Endothelial cell of hepatic sinusoid (primary cell): ENCODE data around the gene LRFN2.

ENCODE experiments used
- in situ Hi-C: cut with HindIII; loops from 2 replicates; pipeline ENCODE4 v1.10.0; 2017; ENCODE audit warnings: low sequenced_read_pairs

Gene LRFN2

GRCh38 chr6:40353197-40353966, 233.8 kb downstream of the LRFN2 start:
- in situ Hi-C loops = no loop called here

- in situ Hi-C loops = no loop called here
These were observed 234.5 kb downstream of the LRFN2 start for GRCh38 chr6:40352527-40353170.

DNA sequence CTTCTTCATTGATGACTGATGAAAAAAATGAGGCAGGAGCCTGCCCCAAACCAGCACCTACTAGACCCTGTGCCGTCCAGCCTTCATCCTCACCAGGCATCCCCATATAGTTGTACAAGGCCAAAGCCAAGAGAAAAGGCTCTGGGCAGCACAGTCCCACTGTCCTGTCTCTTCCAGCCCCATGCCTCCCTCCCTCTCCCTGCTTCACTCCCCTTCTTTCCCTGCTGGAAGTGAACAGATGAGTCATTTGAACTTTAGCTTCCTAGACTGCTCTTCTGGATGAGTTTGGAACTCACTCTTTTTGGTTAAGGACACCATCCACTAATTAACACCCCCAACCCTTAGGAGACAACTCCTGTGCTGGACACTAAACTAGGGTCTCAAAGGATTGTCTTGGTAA, 235.2 kb downstream of the LRFN2 start:
- in situ Hi-C loops = no loop called here

GRCh38 chr6:40350747-40351217, 236.4 kb downstream of the LRFN2 start:
- in situ Hi-C loops = no loop called here

GRCh38 chr6:40349901-40350746, 237.0 kb downstream of the LRFN2 start:
- in situ Hi-C loops = no loop called here

GRCh38 chr6:40349123-40349900, 237.9 kb downstream of the LRFN2 start:
- in situ Hi-C loops = no loop called here

GRCh38 chr6:40348591-40348990, 238.6 kb downstream of the LRFN2 start:
- in situ Hi-C loops = no loop called here

GRCh38 chr6:40347571-40348011, 239.6 kb downstream of the LRFN2 start:
- in situ Hi-C loops = no loop called here

- in situ Hi-C loops = no loop called here
These were observed 240.9 kb downstream of the LRFN2 start for GRCh38 chr6:40346246-40346645.

- in situ Hi-C loops = no loop called here
These were observed 242.5 kb downstream of the LRFN2 start for GRCh38 chr6:40344566-40345167.

DNA sequence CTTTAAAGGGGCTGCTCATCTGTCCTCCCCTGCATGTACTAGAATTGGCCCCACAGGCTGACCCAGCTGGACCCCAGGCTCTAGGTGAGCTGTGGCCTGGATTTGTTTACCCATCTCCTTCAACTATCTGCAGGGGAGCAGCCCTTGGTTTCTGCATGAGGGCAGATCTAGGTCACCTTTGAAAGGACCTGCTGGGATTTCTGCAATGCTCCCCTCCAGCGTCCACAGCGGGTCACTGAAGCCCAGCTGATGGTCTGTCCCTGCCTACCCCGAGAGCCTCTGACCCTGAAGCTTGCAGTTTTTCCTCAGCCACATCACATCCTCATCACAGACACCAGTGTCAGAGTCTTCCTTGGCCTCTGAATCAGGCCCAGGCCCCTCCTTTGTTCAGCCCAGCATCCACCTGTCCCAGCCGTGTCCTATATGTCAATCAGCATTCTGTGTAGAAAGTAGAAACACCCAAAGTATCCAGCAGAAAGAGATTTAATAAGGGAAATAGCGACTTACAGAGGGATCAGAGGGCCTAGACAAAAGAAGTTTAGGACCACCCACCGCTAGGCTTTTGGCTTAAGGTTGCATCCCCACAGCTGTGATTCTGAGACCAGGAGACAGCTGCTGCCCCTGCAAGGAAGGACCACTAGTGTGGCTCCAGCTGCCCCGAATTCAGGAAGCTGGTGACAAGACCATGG, 243.1 kb downstream of the LRFN2 start:
- in situ Hi-C loops = no loop called here

DNA sequence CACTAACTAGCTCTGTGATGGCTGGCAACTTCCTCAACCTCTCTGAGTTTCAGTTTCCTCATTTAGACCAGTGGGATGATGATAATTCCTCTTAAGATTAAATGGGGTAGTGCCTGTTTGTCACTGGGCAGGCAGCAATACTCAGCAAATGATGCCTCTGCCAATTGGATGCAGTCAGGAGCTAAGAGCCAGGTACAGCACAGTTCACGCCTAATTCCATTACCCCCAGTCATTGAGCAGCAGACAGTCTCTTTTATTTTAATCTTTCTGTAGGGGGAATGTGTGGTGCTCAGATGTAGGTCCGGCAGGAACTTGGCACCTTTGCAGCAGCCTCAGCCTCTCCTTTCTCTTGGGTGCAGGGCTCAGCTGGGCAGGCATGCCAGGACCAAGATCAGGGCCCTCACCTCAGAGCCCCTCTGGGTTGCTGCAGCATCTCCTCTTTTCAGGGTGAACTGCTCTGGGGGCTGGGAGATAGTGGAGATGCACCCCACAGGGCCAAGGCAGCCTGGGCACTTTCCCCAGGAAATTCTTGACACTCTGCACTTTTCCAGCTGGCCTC, 243.8 kb downstream of the LRFN2 start:
- in situ Hi-C loops = no loop called here

- in situ Hi-C loops = no loop called here
These were observed 244.4 kb downstream of the LRFN2 start for GRCh38 chr6:40342723-40343122.

GRCh38 chr6:40341726-40342125, 245.4 kb downstream of the LRFN2 start:
- in situ Hi-C loops = no loop called here
